ENCODE data around the gene CLEC18B. TPM values are rescaled to one million over a fixed set of nuclear protein-coding genes. Genes with fewer than 3 reads are reported as not detected.
"Not testable (repeated sequence)": the region's sequence is repeated elsewhere in the genome, so short reads cannot be mapped to it uniquely, and the experiment has no call there.

The CLEC18B gene
- total RNA-seq, 1 donor from 2014 or later, result 0.41 TPM

- DNase-seq, result peak; percentile 22
These were observed 22.5 kb upstream of the CLEC18B start for GRCh38 chr16:74443624-74444346.

GRCh38 chr16:74439685-74440084 lies 18.4 kb upstream of the CLEC18B start:
- no peak for DNase-seq

- no peak for DNase-seq
These were observed 17.3 kb upstream of the CLEC18B start for GRCh38 chr16:74438492-74438979.

- DNase-seq, result no peak
These were observed 10.2 kb upstream of the CLEC18B start for GRCh38 chr16:74431516-74431915.

GRCh38 chr16:74430036-74430712 lies 8.9 kb upstream of the CLEC18B start:
- DNase-seq, result peak; percentile 41

GRCh38 chr16:74428493-74428892 lies 7.2 kb upstream of the CLEC18B start:
- not testable (repeated sequence) for DNase-seq

- DNase-seq, result not testable (repeated sequence)
These were observed 4.5 kb upstream of the CLEC18B start for GRCh38 chr16:74425751-74426150.

GRCh38 chr16:74423721-74424120 lies 2.4 kb upstream of the CLEC18B start:
- DNase-seq, result not testable (repeated sequence)

- not testable (repeated sequence) for DNase-seq
These were observed 808 bp upstream of the CLEC18B start for GRCh38 chr16:74422086-74422485.

GRCh38 chr16:74421482-74421785 lies 156 bp upstream of the CLEC18B start:
- DNase-seq, result not testable (repeated sequence)

- not testable (repeated sequence) for DNase-seq
These were observed 1.5 kb downstream of the CLEC18B start for GRCh38 chr16:74419811-74420210.

- not testable (repeated sequence) for DNase-seq
These were observed 3.4 kb downstream of the CLEC18B start for GRCh38 chr16:74417897-74418296.

- DNase-seq, result not testable (repeated sequence)
These were observed 7.4 kb downstream of the CLEC18B start for GRCh38 chr16:74413920-74414319.

GRCh38 chr16:74413485-74413884 lies 7.8 kb downstream of the CLEC18B start:
- not testable (repeated sequence) for DNase-seq

- DNase-seq, result not testable (repeated sequence)
These were observed 8.4 kb downstream of the CLEC18B start for GRCh38 chr16:74412775-74413390.

- not testable (repeated sequence) for DNase-seq
These were observed 9.0 kb downstream of the CLEC18B start for GRCh38 chr16:74412138-74412774.

- DNase-seq, result not testable (repeated sequence)
These were observed 10.3 kb downstream of the CLEC18B start for GRCh38 chr16:74410981-74411380.

- DNase-seq, result not testable (repeated sequence)
These were observed 11.0 kb downstream of the CLEC18B start for GRCh38 chr16:74410057-74410957.

GRCh38 chr16:74409185-74409981 lies 11.9 kb downstream of the CLEC18B start:
- not testable (repeated sequence) for DNase-seq

- not testable (repeated sequence) for DNase-seq
These were observed 13.9 kb downstream of the CLEC18B start for GRCh38 chr16:74407362-74407705.
